ENCODE measurements around the gene TSC22D2. TPM values are rescaled to one million over a fixed set of nuclear protein-coding genes. Genes with fewer than 3 reads are reported as not detected.

TSC22D2 gene
- total RNA-seq, 1 donor from 2014 or later: 37.9 TPM

GRCh38 chr3:150454085-150454484, 46.0 kb downstream of the TSC22D2 start:
- no peak for TF ChIP-seq CTCF (conservative IDR thresholded peaks at IDR 0.05)
- H3K27ac Mint-ChIP-seq (ENCODE audit: unreplicated experiment): no peak overlapping the region
- no peak for DNase-seq (ENCODE audit: low read depth, low spot score)
- H3K4me3 Mint-ChIP-seq: no peak overlapping the region
- no peaks in the 10 kb centered on the region for H3K9me3 Mint-ChIP-seq
- H3K4me1 Mint-ChIP-seq: peaks cover 7% of the 10 kb centered on the region
- H3K36me3 Mint-ChIP-seq (ENCODE audit: low read depth): peaks cover 9% of the 10 kb centered on the region
- no peaks in the 10 kb centered on the region for H3K27me3 Mint-ChIP-seq (ENCODE audit: low read depth)

- DNase-seq (ENCODE audit: low read depth, low spot score): no peak
- H3K27ac Mint-ChIP-seq (ENCODE audit: unreplicated experiment): no peak overlapping the region
- H3K36me3 Mint-ChIP-seq (ENCODE audit: low read depth): peaks cover 9% of the 10 kb centered on the region
- no peaks in the 10 kb centered on the region for H3K9me3 Mint-ChIP-seq
- no peak for TF ChIP-seq CTCF (conservative IDR thresholded peaks at IDR 0.05)
- H3K4me3 Mint-ChIP-seq: no peak overlapping the region
- peaks cover 4% of the 10 kb centered on the region for H3K4me1 Mint-ChIP-seq
- no peaks in the 10 kb centered on the region for H3K27me3 Mint-ChIP-seq (ENCODE audit: low read depth)
These were observed 46.5 kb downstream of the TSC22D2 start for GRCh38 chr3:150454622-150455021.

- no peak overlapping the region for H3K27ac Mint-ChIP-seq (ENCODE audit: unreplicated experiment)
- H3K27me3 Mint-ChIP-seq (ENCODE audit: low read depth): no peaks in the 10 kb centered on the region
- no peak for DNase-seq (ENCODE audit: low read depth, low spot score)
- H3K4me1 Mint-ChIP-seq: peaks cover 4% of the 10 kb centered on the region
- H3K9me3 Mint-ChIP-seq: no peaks in the 10 kb centered on the region
- H3K36me3 Mint-ChIP-seq (ENCODE audit: low read depth): peaks cover 9% of the 10 kb centered on the region
- no peak overlapping the region for H3K4me3 Mint-ChIP-seq
- TF ChIP-seq CTCF (conservative IDR thresholded peaks at IDR 0.05): no peak
These were observed 47.2 kb downstream of the TSC22D2 start for GRCh38 chr3:150455341-150455740.

- Mint-ChIP-seq H3K27me3 (ENCODE audit: low read depth) (no peaks in the 10 kb centered on the region), H3K4me3 (no peak overlapping the region), H3K27ac (ENCODE audit: unreplicated experiment) (no peak overlapping the region), H3K9me3 (no peaks in the 10 kb centered on the region), H3K4me1 (no peaks in the 10 kb centered on the region), H3K36me3 (ENCODE audit: low read depth) (peaks cover 9% of the 10 kb centered on the region)
- no peak for TF ChIP-seq CTCF (conservative IDR thresholded peaks at IDR 0.05)
- no peak for DNase-seq (ENCODE audit: low read depth, low spot score)
These were observed 49.9 kb downstream of the TSC22D2 start for GRCh38 chr3:150458001-150458400.

GRCh38 chr3:150460484-150460883, 52.4 kb downstream of the TSC22D2 start:
- no peak overlapping the region for H3K4me3 Mint-ChIP-seq
- no peaks in the 10 kb centered on the region for H3K4me1 Mint-ChIP-seq
- no peaks in the 10 kb centered on the region for H3K9me3 Mint-ChIP-seq
- TF ChIP-seq CTCF (conservative IDR thresholded peaks at IDR 0.05): no peak
- no peak overlapping the region for H3K27ac Mint-ChIP-seq (ENCODE audit: unreplicated experiment)
- no peak for DNase-seq (ENCODE audit: low read depth, low spot score)
- H3K27me3 Mint-ChIP-seq (ENCODE audit: low read depth): no peaks in the 10 kb centered on the region
- peaks cover 9% of the 10 kb centered on the region for H3K36me3 Mint-ChIP-seq (ENCODE audit: low read depth)

- Mint-ChIP-seq H3K4me1 (no peaks in the 10 kb centered on the region), H3K9me3 (no peaks in the 10 kb centered on the region), H3K4me3 (no peak overlapping the region), H3K36me3 (ENCODE audit: low read depth) (peaks cover 9% of the 10 kb centered on the region), H3K27ac (ENCODE audit: unreplicated experiment) (no peak overlapping the region), H3K27me3 (ENCODE audit: low read depth) (no peaks in the 10 kb centered on the region)
- DNase-seq (ENCODE audit: low read depth, low spot score): no peak
- TF ChIP-seq CTCF (conservative IDR thresholded peaks at IDR 0.05): no peak
These were observed 53.3 kb downstream of the TSC22D2 start for GRCh38 chr3:150461399-150461798.
